AG09319 (cell line): ENCODE results near the gene MAST4.
A peak's percentile ranks its signal among the peaks of the same experiment; 100 is the strongest.

Experiments
- DNase-seq: peaks from one replicate; pipeline ENCODE4 v3.0.0-alpha.2; 2010; ENCODE audit warnings: low read depth; ENCODE audit errors: extremely low read depth
- CTCF ChIP-seq: IDR thresholded peaks from 2 replicates; pipeline ENCODE4 v1.5.1; 2011; ENCODE audit warnings: low read depth, mild to moderate bottlenecking, inconsistent platforms, low read length, moderate library complexity

MAST4 gene

DNA sequence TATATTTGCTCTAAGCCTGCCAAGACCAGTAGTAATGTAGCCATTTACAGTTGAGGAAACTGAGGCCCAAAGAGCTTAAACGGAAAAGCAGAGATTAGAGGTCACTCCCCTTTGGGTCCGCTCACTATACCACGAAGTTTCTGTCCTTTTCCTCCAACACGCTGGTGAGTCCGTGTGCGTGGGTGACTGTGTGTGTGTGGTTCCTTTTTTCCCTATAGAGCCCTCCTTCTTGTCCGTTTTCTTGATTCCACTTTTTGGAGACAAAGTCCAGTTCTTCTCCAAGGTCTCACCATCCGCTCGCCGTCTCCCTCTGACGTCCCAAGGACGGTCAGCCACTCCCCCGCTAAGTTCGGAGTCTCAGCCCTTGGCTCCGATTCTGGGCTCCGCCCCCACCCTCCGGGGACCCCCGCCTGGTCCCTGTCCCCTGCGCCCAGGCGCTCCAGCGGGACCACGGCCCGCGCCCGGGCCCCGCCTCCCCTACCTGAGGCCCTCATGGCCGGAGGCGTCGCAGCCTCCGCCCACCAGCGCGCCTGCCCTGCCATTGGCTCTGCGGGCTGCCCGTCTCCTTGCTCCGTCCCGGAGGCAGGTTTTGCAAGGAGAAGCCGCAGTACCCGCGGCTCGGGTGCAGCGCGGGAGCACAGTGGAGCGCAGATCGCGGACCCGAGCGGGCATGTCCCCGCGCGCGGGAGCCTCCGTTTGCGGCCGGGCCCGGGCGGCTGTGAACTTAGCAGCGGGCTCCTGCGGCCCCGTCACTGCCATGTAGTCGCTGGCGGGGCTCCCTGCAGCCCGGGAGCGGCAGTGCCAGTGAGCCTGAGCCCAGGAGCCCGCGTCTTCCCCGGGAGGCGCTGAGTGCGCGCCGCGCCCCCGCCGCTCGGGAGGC, at the start of gene MAST4:
TSS of gene MAST4 (plus strand) at position 638 of the 880 bp plus-strand sequence. CDS start 263 bp downstream, outside the sequence.
- DNase-seq, result peak; percentile 43
- no peak for TF ChIP-seq CTCF

DNA sequence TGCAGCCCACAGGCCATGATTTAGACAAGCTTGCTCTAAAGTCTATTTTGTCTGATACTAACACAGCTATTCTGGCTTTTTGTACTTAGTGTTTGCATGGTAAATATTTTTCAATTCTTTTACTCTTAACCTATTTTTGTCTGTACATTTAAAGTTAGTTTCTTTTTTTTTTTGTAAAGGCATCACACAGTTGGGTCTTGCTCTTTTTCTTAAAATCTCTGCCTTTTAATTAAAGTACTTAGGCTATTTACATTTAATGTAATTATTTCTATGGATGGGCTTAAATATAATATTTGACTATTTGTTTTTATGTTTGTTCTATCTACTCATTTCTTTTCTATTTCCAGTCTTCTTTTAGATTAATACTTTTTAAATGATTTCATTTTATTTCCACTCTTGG, 49.7 kb upstream of the MAST4 start:
- TF ChIP-seq CTCF, result no peak
- DNase-seq, result no peak

DNA sequence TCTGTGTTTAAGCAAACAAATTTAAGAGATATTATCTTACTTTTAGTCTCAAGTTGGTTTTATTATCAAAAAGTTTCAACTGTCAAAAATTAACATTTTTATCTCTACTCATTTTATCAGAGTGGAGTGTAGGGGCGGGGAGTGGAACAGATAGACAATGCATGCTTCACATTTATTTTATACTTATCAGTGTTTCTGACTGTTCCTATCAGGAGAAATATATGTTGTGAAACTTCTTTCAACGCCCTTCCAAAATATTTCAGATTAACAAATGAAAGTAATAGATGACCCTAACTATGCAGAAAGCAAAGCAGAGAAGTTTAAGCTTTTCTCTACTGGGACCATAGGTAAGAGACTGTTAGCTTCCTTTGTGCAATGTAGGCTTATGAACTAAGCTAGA, 44.9 kb upstream of the MAST4 start:
- TF ChIP-seq CTCF, result no peak
- DNase-seq, result no peak

GRCh38 chr5:66551945-66552344, 44.2 kb upstream of the MAST4 start:
- DNase-seq, result no peak
- no peak for TF ChIP-seq CTCF

DNA sequence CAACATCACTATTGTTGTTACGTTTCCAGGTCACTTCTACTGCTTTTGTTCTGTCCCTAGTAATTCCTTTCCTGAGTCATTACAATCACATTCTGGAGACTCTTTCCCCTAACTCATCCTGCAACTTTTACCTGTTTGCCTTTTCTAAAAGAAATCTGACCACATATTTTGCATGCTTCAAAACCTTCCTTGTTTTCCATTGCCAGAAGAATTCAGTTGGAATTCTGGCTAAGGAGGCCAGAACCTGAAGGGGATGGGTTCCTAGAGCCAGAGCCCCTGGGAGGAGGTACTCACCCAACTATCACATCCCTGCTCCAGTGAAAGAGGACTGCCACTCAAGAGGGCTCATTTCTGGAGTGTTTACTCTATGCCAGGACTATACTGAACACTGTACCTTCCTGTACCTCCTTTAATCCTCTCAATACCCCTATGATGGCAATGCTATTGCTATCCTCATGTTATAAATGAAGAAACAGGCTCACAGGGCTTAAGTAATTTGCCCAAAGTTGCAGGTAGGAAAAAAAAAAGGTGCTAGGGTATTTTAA, 42.8 kb upstream of the MAST4 start:
- no peak for TF ChIP-seq CTCF
- no peak for DNase-seq

DNA sequence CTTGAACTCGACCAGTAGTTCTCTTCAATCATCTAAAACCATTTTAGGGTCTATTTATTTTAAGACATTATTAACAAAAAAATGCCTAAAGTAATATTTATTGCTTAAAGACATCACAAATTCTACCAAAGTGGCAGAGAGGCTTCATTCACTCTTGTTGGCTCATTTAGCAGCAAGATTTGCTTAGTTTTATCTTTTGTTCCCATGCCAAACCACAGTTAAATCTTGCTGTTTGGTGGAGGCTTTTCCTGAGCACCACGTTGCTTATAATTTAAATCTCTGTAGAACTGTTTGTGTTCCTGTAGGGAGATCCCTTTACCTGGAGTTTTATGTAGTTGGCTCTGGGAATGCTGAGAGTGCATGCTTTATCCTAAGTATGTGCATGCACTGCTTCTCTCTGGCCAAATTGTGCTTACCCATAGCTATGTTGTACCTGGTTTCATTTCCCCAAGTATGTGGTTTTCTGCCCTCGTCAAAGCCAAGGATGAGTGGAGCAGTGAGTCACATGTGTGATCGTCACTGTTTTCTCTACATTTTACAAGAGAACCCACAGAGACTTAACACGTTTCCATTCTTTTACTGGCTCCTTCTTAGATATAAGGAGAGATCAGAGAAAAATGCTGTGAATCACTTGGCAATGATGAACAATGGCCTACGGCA, 42.1 kb upstream of the MAST4 start:
- no peak for DNase-seq
- no peak for TF ChIP-seq CTCF

DNA sequence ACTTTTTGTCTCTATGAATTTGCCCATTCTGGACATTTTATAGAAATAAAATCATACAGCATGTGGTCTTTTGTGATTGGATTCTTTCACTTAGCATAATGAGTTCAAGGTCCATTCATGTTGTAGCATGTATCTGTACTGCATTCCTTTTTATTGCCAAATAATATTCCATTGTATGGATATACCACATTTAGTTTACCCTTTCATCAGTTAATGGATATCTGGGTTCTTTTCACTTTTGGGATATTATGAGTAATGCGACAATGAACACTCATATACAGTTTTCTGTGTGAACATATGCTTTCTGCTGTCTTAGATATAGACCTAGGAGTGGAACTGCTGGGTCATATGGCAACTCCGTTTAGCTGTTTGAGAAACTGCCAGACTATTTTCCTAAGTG, 41.3 kb upstream of the MAST4 start:
- no peak for DNase-seq
- no peak for TF ChIP-seq CTCF
